Kidney epithelial cell (primary cell): ENCODE data around the gene NUB1. TPM values are rescaled to one million over a fixed set of nuclear protein-coding genes. Genes with fewer than 3 reads are reported as not detected.

ENCODE experiments used
- DNase-seq: peaks from one replicate; pipeline ENCODE4 v3.0.0-alpha.2; 2010; ENCODE audit warnings: low read depth
- H3K27me3 ChIP-seq: 2 replicates; pipeline ENCODE4 v1.6.0; 2011; ENCODE audit warnings: low read length; ENCODE audit not compliant: control insufficient read depth, insufficient read depth
- H3K36me3 ChIP-seq: 2 replicates; pipeline ENCODE4 v1.5.1; 2011; ENCODE audit warnings: low read length; ENCODE audit not compliant: control insufficient read depth, insufficient read depth
- H3K4me3 ChIP-seq: 2 replicates; pipeline ENCODE4 v1.5.1; 2011; ENCODE audit warnings: low read depth, mild to moderate bottlenecking, control low read depth, low read length
- CTCF ChIP-seq: IDR thresholded peaks from 2 replicates; pipeline ENCODE4 v1.5.1; 2011; ENCODE audit warnings: mild to moderate bottlenecking, moderate library complexity, low read length, control low read depth, inconsistent platforms; ENCODE audit not compliant: insufficient read depth, poor library complexity, severe bottlenecking
- total RNA-seq: library from RNA; depleted of rRNA; stranded (reverse); fragments of >200 nt; gene quantifications from 2 replicates; pipeline ENCODE4 v1.2.3, GENCODE V29; 2015

Gene NUB1
- total RNA-seq, 1 donor from 2014 or later: 60.2 TPM

GRCh38 chr7:151411551-151411950, 69.9 kb downstream of the NUB1 start:
- Histone ChIP-seq H3K27me3 (peaks cover 53% of the 10 kb centered on the region), H3K4me3 (no peak overlapping the region), H3K36me3 (no peaks in the 10 kb centered on the region)
- no peak for TF ChIP-seq CTCF
- DNase-seq: no peak

- peaks cover 55% of the 10 kb centered on the region for H3K27me3 ChIP-seq
- TF ChIP-seq CTCF: no peak
Observed at GRCh38 chr7:151412318-151412717, 70.7 kb downstream of the NUB1 start.

GRCh38 chr7:151413241-151413640, 71.6 kb downstream of the NUB1 start:
- H3K4me3 ChIP-seq: no peak overlapping the region
- H3K36me3 ChIP-seq: no peaks in the 10 kb centered on the region
- DNase-seq: no peak
- TF ChIP-seq CTCF: no peak
- peaks cover 55% of the 10 kb centered on the region for H3K27me3 ChIP-seq

More at GRCh38 chr7:151412318-151412717, 70.7 kb downstream of the NUB1 start:
- Histone ChIP-seq H3K4me3 (no peak overlapping the region), H3K36me3 (no peaks in the 10 kb centered on the region)
- no peak for DNase-seq

- Histone ChIP-seq H3K36me3 (no peaks in the 10 kb centered on the region), H3K4me3 (no peak overlapping the region), H3K27me3 (peaks cover 33% of the 10 kb centered on the region)
- DNase-seq: no peak
- no peak for TF ChIP-seq CTCF
Observed at GRCh38 chr7:151415375-151416105, 73.9 kb downstream of the NUB1 start.

GRCh38 chr7:151416112-151416940, 74.7 kb downstream of the NUB1 start:
- DNase-seq: no peak
- no peak for TF ChIP-seq CTCF
- Histone ChIP-seq H3K36me3 (no peaks in the 10 kb centered on the region), H3K27me3 (peaks cover 25% of the 10 kb centered on the region), H3K4me3 (no peak overlapping the region)

DNA sequence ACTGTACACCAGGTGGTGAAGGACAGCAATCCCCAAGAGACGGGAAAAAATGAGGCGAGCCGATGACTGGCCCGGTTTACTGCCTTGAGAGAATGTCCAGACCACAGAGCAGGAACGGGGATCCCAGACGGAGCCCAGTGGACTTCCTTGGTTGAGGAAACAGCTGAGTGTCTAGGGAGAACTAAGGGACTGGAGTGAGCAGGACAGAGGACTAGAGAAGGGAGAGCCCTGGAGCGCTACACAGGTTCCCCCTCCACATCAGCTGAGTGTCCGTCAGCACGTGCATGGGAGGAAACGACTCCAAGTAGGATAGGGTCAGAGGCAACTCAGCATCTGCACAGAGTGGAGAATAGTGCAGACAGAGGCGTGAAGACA, 75.3 kb downstream of the NUB1 start:
- H3K27me3 ChIP-seq: peaks cover 19% of the 10 kb centered on the region
- TF ChIP-seq CTCF: no peak
- no peak for DNase-seq

More for the DNA sequence above, 75.3 kb downstream of the NUB1 start:
- Histone ChIP-seq H3K36me3 (no peaks in the 10 kb centered on the region), H3K4me3 (no peak overlapping the region)
